HepG2 (cell line): ENCODE measurements around the gene NFS1. TPM values are rescaled to one million over a fixed set of nuclear protein-coding genes. Genes with fewer than 3 reads are reported as not detected.
A peak's percentile ranks its signal among the peaks of the same experiment; 100 is the strongest.

Experiments used
- ATF5 ChIP-seq: sonication (generic); formaldehyde crosslinking; IDR thresholded peaks from 2 replicates; pipeline ENCODE4 v1.4.0; 2020; ENCODE audit warnings: mild to moderate bottlenecking, low read depth, missing genetic modification reagents
- ATM ChIP-seq: fragments of 450-650 bp; IDR thresholded peaks from 2 replicates; pipeline ENCODE4 v1.7.1; 2017; ENCODE audit warnings: mild to moderate bottlenecking, borderline replicate concordance
- CHD2 ChIP-seq: IDR thresholded peaks from 2 replicates; pipeline ENCODE4 v1.6.1; 2011; ENCODE audit warnings: low read depth, low read length, improper control_type of control experiment
- EHMT2 ChIP-seq: fragments of 200-600 bp; sonication (generic); IDR thresholded peaks from 2 replicates; pipeline ENCODE4 v1.7.0; 2017; ENCODE audit warnings: antibody characterized with exemption, low read depth, low read length, borderline replicate concordance
- EP300 ChIP-seq, 3 experiments: sonication (generic) in 1 of 3; formaldehyde crosslinking in 1 of 3; IDR thresholded peaks; 2 replicates each; pipeline versions ENCODE4 v1.5.1 to v1.6.1; 2011 to 2020; ENCODE audit warnings: low read depth in 2 of 3, low read length in 2 of 3, borderline replicate concordance in 1 of 3, improper control_type of control experiment in 1 of 3, mild to moderate bottlenecking in 1 of 3, missing genetic modification reagents in 1 of 3, moderate library complexity in 1 of 3
- FOXM1 ChIP-seq: sonication (generic); formaldehyde crosslinking; IDR thresholded peaks from 2 replicates; pipeline ENCODE4 v1.5.0; 2020; ENCODE audit warnings: missing genetic modification reagents
- FOXO1 ChIP-seq: sonication (generic); formaldehyde crosslinking; IDR thresholded peaks from 2 replicates; pipeline ENCODE4 v1.4.0; 2020; ENCODE audit warnings: missing genetic modification reagents
- KAT7 ChIP-seq: IDR thresholded peaks from 2 replicates; pipeline ENCODE4 v1.6.1; 2018; ENCODE audit warnings: borderline replicate concordance, missing compliant biosample characterization
- KLF15 ChIP-seq: sonication (generic); formaldehyde crosslinking; IDR thresholded peaks from 2 replicates; pipeline ENCODE4 v1.8.1; 2023; ENCODE audit warnings: borderline replicate concordance, mild to moderate bottlenecking, inconsistent platforms, missing genetic modification reagents, mixed read lengths
- NCOA5 ChIP-seq: sonication (generic); formaldehyde crosslinking; IDR thresholded peaks from 2 replicates; pipeline ENCODE4 v1.4.0; 2020; ENCODE audit warnings: missing genetic modification reagents
- NFYB ChIP-seq: sonication (generic); formaldehyde crosslinking; IDR thresholded peaks from 2 replicates; pipeline ENCODE4 v1.4.0; 2020; ENCODE audit warnings: missing genetic modification reagents
- NR2F1 ChIP-seq, 2 experiments: fragments of 450-650 bp in 1 of 2; formaldehyde crosslinking in 1 of 2; IDR thresholded peaks; 2 replicates each; pipeline versions ENCODE4 v1.5.0 to v1.6.1; 2016 to 2020; ENCODE audit warnings: mild to moderate bottlenecking in 1 of 2, missing compliant biosample characterization in 1 of 2, missing genetic modification reagents in 1 of 2, moderate library complexity in 1 of 2
- NR2F6 ChIP-seq, 2 experiments: IDR thresholded peaks; 2 replicates each; pipeline ENCODE4 v1.6.1; 2016; ENCODE audit warnings: antibody characterized with exemption in 1 of 2, mild to moderate bottlenecking in 1 of 2
- RARG ChIP-seq: sonication (generic); formaldehyde crosslinking; IDR thresholded peaks from 2 replicates; pipeline ENCODE4 v1.4.0; 2020; ENCODE audit warnings: low read depth, mild to moderate bottlenecking, missing genetic modification reagents
- WIZ ChIP-seq: sonication (generic); formaldehyde crosslinking; IDR thresholded peaks from 2 replicates; pipeline ENCODE4 v1.5.1; 2020; ENCODE audit warnings: mild to moderate bottlenecking, missing genetic modification reagents
- ZFP37 ChIP-seq: sonication (generic); formaldehyde crosslinking; IDR thresholded peaks from 2 replicates; pipeline ENCODE4 v1.4.0; 2020; ENCODE audit warnings: missing genetic modification reagents, borderline replicate concordance
- ZFP62 ChIP-seq: sonication (generic); formaldehyde crosslinking; IDR thresholded peaks from 2 replicates; pipeline ENCODE4 v1.4.0; 2020; ENCODE audit warnings: missing genetic modification reagents
- ZNF33A ChIP-seq: sonication (generic); formaldehyde crosslinking; IDR thresholded peaks from 2 replicates; pipeline ENCODE4 v1.5.1; 2020; ENCODE audit warnings: missing genetic modification reagents, mild to moderate bottlenecking, moderate library complexity, borderline replicate concordance
- ZNF431 ChIP-seq: sonication (generic); formaldehyde crosslinking; IDR thresholded peaks from 2 replicates; pipeline ENCODE4 v1.9.0; 2022; ENCODE audit warnings: missing genetic modification reagents, low read depth, mild to moderate bottlenecking, borderline replicate concordance
- ZNF557 ChIP-seq: sonication (generic); formaldehyde crosslinking; IDR thresholded peaks from 2 replicates; pipeline ENCODE4 v1.4.0; 2020; ENCODE audit warnings: missing genetic modification reagents
- ZNF737 ChIP-seq: sonication (generic); formaldehyde crosslinking; IDR thresholded peaks from 2 replicates; pipeline ENCODE4 v1.5.0; 2020; ENCODE audit warnings: missing genetic modification reagents, mild to moderate bottlenecking, borderline replicate concordance
- ZNF747 ChIP-seq: sonication (generic); formaldehyde crosslinking; IDR thresholded peaks from 2 replicates; pipeline ENCODE4 v1.8.1; 2023; ENCODE audit warnings: missing genetic modification reagents, mild to moderate bottlenecking, borderline replicate concordance
- ZNF83 ChIP-seq: sonication (generic); formaldehyde crosslinking; IDR thresholded peaks from 2 replicates; pipeline ENCODE4 v1.4.0; 2020; ENCODE audit warnings: missing genetic modification reagents, mild to moderate bottlenecking, borderline replicate concordance
- ZSCAN9 ChIP-seq: IDR thresholded peaks from 2 replicates; pipeline ENCODE4 v1.6.1; 2016; ENCODE audit warnings: borderline replicate concordance
- polyA plus RNA-seq, 8 experiments: library from polyadenylated mRNA; depleted of rRNA in 3 of 8; stranded (reverse) in 7 of 8; unstranded in 1 of 8; fragments of >200 nt; fragmentation: Illumina TruSeq in 4 of 8; extraction: Trizol in 4 of 8; gene quantifications; 2 replicates each; pipeline versions ENCODE4 v1.2.1 to v1.2.3, GENCODE V29; 2011 to 2016; ENCODE audit warnings: low read depth in 4 of 8, missing spikeins in 1 of 8, mixed read lengths in 1 of 8; ENCODE audit not compliant: insufficient read depth in 1 of 8
- total RNA-seq, 5 experiments: library from RNA; depleted of rRNA; stranded (reverse); fragments of >200 nt; fragmentation: Illumina TruSeq; extraction: Trizol; gene quantifications; 2 replicates each; pipeline ENCODE4 v1.2.3, GENCODE V29; 2016; ENCODE audit warnings: low read depth in 1 of 5
- TF ChIP-seq, protein P1 (sequence below): sonication (generic); formaldehyde crosslinking; IDR thresholded peaks from 2 replicates; pipeline ENCODE4 v1.4.0; 2020; ENCODE audit warnings: mild to moderate bottlenecking, missing genetic modification reagents
- TF ChIP-seq, protein P2 (sequence below): sonication (generic); formaldehyde crosslinking; IDR thresholded peaks from 2 replicates; pipeline ENCODE4 v1.8.0; 2022; ENCODE audit warnings: mild to moderate bottlenecking, missing genetic modification reagents, borderline replicate concordance
- TF ChIP-seq, protein P3 (sequence below): sonication (generic); formaldehyde crosslinking; IDR thresholded peaks from 2 replicates; pipeline ENCODE4 v1.4.0; 2020; ENCODE audit warnings: missing genetic modification reagents; ENCODE audit errors: not compliant biosample characterization

The NFS1 gene
- total and polyA plus RNA-seq, 2 of the 13 experiments (the other 11 are each of a cell fraction or from before 2014, with no cell fraction given): 65.9 to 88.1 TPM

DNA sequence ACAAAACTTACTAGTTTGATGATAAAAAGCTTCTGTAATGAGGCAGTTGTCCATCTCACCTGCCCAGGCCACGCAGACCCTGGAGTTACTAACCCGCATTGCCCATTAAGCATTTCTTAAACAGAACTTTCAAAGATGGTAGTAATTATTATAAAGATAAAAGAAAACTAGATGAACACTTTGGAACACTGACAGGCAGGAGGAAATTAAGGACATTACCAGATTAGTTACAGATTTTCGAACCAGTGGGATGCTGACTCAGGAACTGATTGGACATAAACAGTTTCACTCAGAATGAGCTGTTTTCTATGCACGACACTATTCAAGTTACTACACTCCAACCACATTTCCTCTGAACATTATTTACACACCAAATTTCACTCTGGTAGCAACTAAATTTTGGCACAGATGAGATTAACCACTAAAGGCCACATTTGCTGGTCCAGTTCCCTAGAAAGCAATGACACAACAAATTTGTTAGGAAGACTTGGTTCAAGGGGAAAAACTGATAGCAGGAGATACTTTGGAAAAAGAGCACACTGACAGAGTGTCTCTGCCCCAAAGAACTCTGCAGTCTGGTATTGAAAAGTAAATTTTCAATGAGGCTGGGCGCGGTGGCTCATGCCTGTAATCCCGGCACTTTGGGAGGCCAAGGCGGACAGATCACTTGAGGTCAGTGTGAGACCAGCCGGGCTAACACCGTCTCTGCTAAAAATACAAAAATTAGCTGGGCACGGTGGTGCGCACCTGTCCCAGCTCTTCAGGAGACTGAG, 3.1 kb upstream of the NFS1 start (continued):
- TF ChIP-seq, protein P1, sequence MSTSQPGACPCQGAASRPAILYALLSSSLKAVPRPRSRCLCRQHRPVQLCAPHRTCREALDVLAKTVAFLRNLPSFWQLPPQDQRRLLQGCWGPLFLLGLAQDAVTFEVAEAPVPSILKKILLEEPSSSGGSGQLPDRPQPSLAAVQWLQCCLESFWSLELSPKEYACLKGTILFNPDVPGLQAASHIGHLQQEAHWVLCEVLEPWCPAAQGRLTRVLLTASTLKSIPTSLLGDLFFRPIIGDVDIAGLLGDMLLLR (CRISPR knock-in tag): no peak
- TF ChIP-seq ZNF557 (CRISPR knock-in tag) (no peak), ZSCAN9 (CRISPR knock-in tag) (no peak), ZNF737 (no peak), NCOA5 (CRISPR knock-in tag) (no peak), ZNF83 (CRISPR knock-in tag) (no peak), WIZ (no peak), EP300 (IDR thresholded peaks at IDR 0.05; ENCODE audit: low read depth in 2 of 2, low read length in 2 of 2) (no peak), EP300 (CRISPR knock-in tag; IDR thresholded peaks at IDR 0.05; ENCODE audit: borderline replicate concordance) (no peak), ZNF431 (CRISPR knock-in tag) (no peak), NR2F6 (IDR thresholded peaks at IDR 0.05) (no peak), NR2F6 (CRISPR knock-in tag; IDR thresholded peaks at IDR 0.05) (no peak), ZFP62 (CRISPR knock-in tag) (no peak), KLF15 (CRISPR knock-in tag) (no peak), ZFP37 (0 out of 2 replicates have a peak, but pooled peaks have one; percentile 56), ATM (no peak), ZNF33A (CRISPR knock-in tag) (no peak), ATF5 (CRISPR knock-in tag) (no peak), FOXO1 (CRISPR knock-in tag) (peak; percentile 54; the same call in 1 of the 2 replicates), EHMT2 (no peak), ZNF747 (CRISPR knock-in tag) (no peak), NR2F1 (CRISPR knock-in tag; IDR thresholded peaks at IDR 0.05) (0 out of 4 replicates have a peak, but pooled peaks of 1 of the 2 experiments have one; percentile 20), FOXM1 (CRISPR knock-in tag) (no peak), CHD2 (no peak; the same call in 1 of the 2 replicates), KAT7 (CRISPR knock-in tag) (peak; percentile 44; the same call in 1 of the 2 replicates), RARG (CRISPR knock-in tag) (no peak), NFYB (CRISPR knock-in tag) (no peak)
- TF ChIP-seq, protein P2, sequence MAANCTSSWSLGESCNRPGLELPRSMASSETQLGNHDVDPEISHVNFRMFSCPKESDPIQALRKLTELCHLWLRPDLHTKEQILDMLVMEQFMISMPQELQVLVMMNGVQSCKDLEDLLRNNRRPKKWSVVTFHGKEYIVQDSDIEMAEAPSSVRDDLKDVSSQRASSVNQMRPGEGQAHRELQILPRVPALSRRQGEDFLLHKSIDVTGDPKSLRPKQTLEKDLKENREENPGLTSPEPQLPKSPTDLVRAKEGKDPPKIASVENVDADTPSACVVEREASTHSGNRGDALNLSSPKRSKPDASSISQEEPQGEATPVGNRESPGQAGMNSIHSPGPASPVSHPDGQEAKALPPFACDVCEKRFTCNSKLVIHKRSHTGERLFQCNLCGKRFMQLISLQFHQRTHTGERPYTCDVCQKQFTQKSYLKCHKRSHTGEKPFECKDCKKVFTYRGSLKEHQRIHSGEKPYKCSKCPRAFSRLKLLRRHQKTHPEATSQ (CRISPR knock-in tag): peak; percentile 52; the same call in 1 of the 2 replicates
- TF ChIP-seq, protein P3, sequence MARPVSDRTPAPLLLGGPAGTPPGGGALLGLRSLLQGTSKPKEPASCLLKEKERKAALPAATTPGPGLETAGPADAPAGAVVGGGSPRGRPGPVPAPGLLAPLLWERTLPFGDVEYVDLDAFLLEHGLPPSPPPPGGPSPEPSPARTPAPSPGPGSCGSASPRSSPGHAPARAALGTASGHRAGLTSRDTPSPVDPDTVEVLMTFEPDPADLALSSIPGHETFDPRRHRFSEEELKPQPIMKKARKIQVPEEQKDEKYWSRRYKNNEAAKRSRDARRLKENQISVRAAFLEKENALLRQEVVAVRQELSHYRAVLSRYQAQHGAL (CRISPR knock-in tag): no peak
